Stimulated activated CD8-positive, alpha-beta memory T cell treated with anti-CD3 and anti-CD28 coated beads, Interleukin-7, amount 100 ng/mL, for 48 hours (primary cell): ENCODE data around the gene CACNA1G.

Experiments
- DNase-seq, 2 donors: peaks; one replicate each; pipeline ENCODE4 v3.0.0-alpha.2; 2020; ENCODE audit warnings: low read depth in 1 of 2; ENCODE audit errors: extremely low read depth in 1 of 2

The CACNA1G gene

GRCh38 chr17:50665838-50666237, 105.3 kb downstream of the CACNA1G start:
- no peak for DNase-seq

DNA sequence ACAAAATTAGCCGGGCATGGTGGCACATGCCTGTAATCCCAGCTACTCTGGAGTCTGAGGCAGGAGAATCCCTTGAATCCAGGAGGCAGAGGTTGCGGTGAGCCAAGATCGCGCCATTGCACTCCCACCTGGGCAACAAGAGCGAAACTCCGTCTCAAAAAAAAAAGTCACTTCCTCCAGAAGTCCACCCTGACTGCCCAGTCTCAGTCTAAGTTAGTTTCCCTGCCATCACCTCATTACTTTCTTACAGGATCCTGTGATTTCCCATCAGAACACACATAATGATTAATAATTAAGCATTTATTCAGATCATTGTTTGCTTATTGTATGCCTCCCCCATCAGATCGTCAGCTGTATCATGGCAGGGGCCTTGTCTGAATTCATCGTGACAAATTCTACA, 105.8 kb downstream of the CACNA1G start:
- no peak for DNase-seq

DNA sequence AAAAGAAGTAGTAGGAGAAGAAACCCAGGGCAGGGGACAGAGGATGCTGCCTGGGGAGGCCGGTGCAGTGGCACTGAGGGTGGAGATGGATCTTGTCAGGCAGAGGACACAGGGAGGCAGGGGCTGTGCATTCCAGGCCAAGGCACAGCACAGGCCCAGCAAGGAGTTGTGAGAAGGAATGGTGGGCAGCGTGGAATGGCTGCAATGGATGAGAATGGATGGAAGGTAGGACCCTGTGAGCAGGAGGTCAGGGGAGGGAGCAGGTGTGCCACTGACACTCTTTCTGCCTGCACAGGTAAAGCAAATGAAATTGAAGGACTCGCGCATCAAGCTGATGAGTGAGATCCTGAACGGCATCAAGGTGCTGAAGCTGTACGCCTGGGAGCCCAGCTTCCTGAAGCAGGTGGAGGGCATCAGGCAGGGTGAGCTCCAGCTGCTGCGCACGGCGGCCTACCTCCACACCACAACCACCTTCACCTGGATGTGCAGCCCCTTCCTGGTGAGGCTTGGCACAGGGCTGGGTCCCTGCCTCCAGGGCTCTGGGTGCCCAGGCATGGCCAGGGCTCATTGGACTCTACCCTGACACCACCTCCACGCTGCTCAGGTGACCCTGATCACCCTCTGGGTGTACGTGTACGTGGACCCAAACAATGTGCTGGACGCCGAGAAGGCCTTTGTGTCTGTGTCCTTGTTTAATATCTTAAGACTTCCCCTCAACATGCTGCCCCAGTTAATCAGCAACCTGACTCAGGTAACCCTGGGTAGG, 106.9 kb downstream of the CACNA1G start:
- no peak for DNase-seq

DNA sequence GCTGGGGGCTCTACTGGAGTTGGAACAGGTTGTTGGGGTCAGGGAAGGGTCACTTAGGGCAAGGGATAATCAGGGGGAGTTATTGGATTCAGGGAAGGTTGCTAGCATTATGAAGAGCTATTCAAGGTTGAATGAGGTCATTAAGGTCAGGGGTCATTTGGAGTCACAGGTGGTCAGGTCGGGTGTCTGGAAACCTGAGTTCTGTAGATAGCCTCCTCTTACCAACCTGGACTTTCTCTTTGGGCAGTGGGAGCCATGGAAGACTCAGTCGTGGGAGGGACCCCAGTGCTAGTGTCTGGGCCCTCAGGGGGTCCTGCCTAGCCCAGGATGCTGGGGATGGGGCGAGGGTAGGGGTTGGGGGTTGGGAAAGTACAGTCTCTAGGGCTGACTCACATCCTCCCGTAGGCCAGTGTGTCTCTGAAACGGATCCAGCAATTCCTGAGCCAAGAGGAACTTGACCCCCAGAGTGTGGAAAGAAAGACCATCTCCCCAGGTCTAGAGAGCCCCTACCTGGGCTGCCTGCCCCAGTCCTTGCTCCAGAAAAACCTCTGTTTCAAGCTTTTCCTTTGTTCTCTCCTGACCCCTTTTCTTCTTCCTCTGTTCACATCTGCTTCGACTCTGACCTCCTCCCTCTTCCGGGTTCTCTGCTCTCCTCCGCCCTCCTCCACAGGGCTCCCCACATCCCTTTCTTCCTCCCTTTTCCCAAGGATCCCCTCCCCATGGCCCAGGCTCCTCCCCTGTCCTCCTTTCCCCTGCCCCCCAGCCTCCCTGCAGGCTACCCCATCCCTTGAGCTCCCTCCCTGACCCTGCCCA, 107.7 kb downstream of the CACNA1G start:
- DNase-seq, result no peak

DNA sequence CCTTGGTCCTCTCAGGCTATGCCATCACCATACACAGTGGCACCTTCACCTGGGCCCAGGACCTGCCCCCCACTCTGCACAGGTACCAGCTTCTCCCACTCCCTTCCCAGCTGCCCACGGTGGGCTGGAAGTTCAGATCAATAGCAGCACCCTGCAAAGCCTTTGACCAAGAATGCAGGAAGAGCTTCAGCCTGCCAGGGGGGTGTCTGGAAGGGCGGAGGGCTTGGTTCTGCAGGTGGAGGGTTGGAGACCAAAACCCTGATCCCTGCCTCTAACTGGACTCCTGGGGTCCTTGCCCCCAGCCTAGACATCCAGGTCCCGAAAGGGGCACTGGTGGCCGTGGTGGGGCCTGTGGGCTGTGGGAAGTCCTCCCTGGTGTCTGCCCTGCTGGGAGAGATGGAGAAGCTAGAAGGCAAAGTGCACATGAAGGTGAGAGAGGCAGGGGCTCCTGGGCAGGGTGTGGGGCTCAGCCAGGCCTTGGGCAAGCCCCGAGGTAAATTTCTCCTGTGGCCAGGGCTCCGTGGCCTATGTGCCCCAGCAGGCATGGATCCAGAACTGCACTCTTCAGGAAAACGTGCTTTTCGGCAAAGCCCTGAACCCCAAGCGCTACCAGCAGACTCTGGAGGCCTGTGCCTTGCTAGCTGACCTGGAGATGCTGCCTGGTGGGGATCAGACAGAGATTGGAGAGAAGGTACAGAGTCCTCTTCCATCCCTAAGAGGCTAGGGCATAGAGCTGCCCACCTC, 108.5 kb downstream of the CACNA1G start:
- no peak for DNase-seq

DNA sequence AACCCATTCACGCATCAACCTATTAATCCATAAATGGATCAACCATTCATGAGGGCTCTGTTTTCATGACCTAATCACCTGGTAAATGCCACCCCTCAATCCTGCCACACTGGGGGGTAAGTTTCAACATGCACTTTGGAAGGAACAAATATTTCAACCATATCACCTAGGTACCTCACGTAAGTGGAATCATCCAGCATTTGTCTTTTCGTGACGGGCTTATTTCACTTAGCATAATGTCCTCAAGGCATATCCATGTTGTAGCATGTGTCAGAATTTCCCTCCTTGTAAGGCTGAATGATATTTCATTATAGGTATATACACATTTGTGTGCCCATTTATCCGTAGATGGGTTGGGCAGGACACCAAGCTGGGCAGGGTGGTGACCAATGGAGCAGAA, 111.6 kb downstream of the CACNA1G start:
- DNase-seq, result no peak

- DNase-seq, result no peak
Observed at GRCh38 chr17:50672831-50673551, 112.5 kb downstream of the CACNA1G start.

DNA sequence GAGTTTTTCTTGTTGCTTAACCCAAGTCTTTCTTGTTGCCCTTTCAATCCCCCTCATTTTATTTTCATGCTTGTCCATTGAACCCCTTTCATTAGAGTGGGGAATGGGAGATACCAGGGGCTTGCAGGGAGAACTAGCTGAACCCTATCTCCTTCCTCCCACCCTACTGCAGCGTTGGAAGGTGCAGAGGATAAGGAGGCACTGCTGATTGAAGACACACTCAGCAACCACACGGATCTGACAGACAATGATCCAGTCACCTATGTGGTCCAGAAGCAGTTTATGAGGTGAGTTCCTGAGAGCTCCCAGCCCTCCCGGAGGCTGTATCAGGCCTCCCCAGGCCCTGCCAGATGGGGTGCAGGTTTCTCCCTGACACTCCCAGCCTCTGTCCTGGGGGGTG, 114.7 kb downstream of the CACNA1G start:
- no peak for DNase-seq

- DNase-seq, result no peak
Observed at GRCh38 chr17:50675627-50676026, 115.1 kb downstream of the CACNA1G start.

- no peak for DNase-seq
Observed at GRCh38 chr17:50676065-50676975, 115.8 kb downstream of the CACNA1G start.
